Activated CD4-positive, alpha-beta memory T cell treated with anti-CD3 and anti-CD28 coated beads, Interleukin-2, amount 10 ng/mL, durations not matched to agents 7 days and 5 days (primary cell): ENCODE results near the gene P4HA2. TPM values are rescaled to one million over a fixed set of nuclear protein-coding genes. Genes with fewer than 3 reads are reported as not detected.

Experiments
- CTCF ChIA-PET: fragments of 350-600 bp; sonication (Branson Sonifier 250); formaldehyde crosslinking; loops from one replicate; lab custom pipeline; 2021; ENCODE audit warnings: antibody characterized with exemption, inconsistent platforms; lab: Charles Lee
- POLR2A ChIA-PET: fragments of 350-600 bp; sonication (Branson Sonifier 250); formaldehyde crosslinking; loops from one replicate; lab custom pipeline; 2021; ENCODE audit warnings: antibody characterized with exemption; lab: Charles Lee
- DNase-seq: peaks from one replicate; pipeline ENCODE4 v3.0.0-alpha.2; 2020
- H3K27ac Mint-ChIP-seq: one replicate; pipeline ENCODE4 v1.8.0; 2021; ENCODE audit warnings: mild to moderate bottlenecking, mixed read lengths
- H3K27me3 Mint-ChIP-seq: one replicate; pipeline ENCODE4 v1.8.0; 2021; ENCODE audit warnings: mixed read lengths
- H3K36me3 Mint-ChIP-seq: one replicate; pipeline ENCODE4 v1.8.0; 2021; ENCODE audit warnings: low read depth, mixed read lengths
- H3K4me1 Mint-ChIP-seq: one replicate; pipeline ENCODE4 v1.8.0; 2021; ENCODE audit warnings: mixed read lengths
- H3K4me3 Mint-ChIP-seq: one replicate; pipeline ENCODE4 v1.8.0; 2021; ENCODE audit warnings: mild to moderate bottlenecking, mixed read lengths
- H3K9me3 Mint-ChIP-seq: one replicate; pipeline ENCODE4 v1.8.0; 2021; ENCODE audit warnings: mixed read lengths
- total RNA-seq, 2 experiments: library from RNA; stranded (reverse); gene quantifications; one replicate each; pipeline ENCODE4 v1.2.3, GENCODE V29; 2021

The P4HA2 gene
- total RNA-seq, 2 experiments from 2014 or later, result 9.7 to 10.5 TPM

- peaks cover 13% of the 10 kb centered on the region for H3K27me3 Mint-ChIP-seq
- DNase-seq, result peak; percentile 11
- H3K4me1 Mint-ChIP-seq, result peaks cover 10% of the 10 kb centered on the region
- no peak overlapping the region for H3K4me3 Mint-ChIP-seq
- no peaks in the 10 kb centered on the region for H3K36me3 Mint-ChIP-seq
- H3K27ac Mint-ChIP-seq, result no peak overlapping the region
- no peaks in the 10 kb centered on the region for H3K9me3 Mint-ChIP-seq
- POLR2A ChIA-PET, result no interaction called here
- CTCF ChIA-PET, result interaction anchor here (0.7 kb wide), 1 partner anchor 12 kb away, joined by 3 read pairs; no protein-coding TSS in a partner anchor
Observed at GRCh38 chr5:132268769-132269551, 41.3 kb upstream of the P4HA2 start.

GRCh38 chr5:132267931-132268768, 40.5 kb upstream of the P4HA2 start:
- Mint-ChIP-seq H3K4me1 (peaks cover 10% of the 10 kb centered on the region), H3K27ac (no peak overlapping the region), H3K27me3 (peaks cover 8% of the 10 kb centered on the region), H3K9me3 (no peaks in the 10 kb centered on the region), H3K4me3 (no peak overlapping the region), H3K36me3 (no peaks in the 10 kb centered on the region)
- DNase-seq, result peak; percentile 15
- POLR2A ChIA-PET, result no interaction called here
- CTCF ChIA-PET, result interaction anchor here (0.7 kb wide), 1 partner anchor 13 kb away, joined by 3 read pairs; no protein-coding TSS in a partner anchor

GRCh38 chr5:132267166-132267739, 39.6 kb upstream of the P4HA2 start:
- no peak overlapping the region for H3K4me3 Mint-ChIP-seq
- peaks cover 2% of the 10 kb centered on the region for H3K27me3 Mint-ChIP-seq
- peaks cover 4% of the 10 kb centered on the region for H3K4me1 Mint-ChIP-seq
- no peaks in the 10 kb centered on the region for H3K9me3 Mint-ChIP-seq
- ChIA-PET POLR2A (no interaction called here), CTCF (no interaction called here)
- no peaks in the 10 kb centered on the region for H3K36me3 Mint-ChIP-seq
- H3K27ac Mint-ChIP-seq, result no peak overlapping the region
- DNase-seq, result peak; percentile 6

- POLR2A ChIA-PET, result no interaction called here
Observed at GRCh38 chr5:132266836-132267160, 39.1 kb upstream of the P4HA2 start.

GRCh38 chr5:132266031-132266835, 38.6 kb upstream of the P4HA2 start:
- no peaks in the 10 kb centered on the region for H3K9me3 Mint-ChIP-seq
- no peaks in the 10 kb centered on the region for H3K27me3 Mint-ChIP-seq
- no peak overlapping the region for H3K4me3 Mint-ChIP-seq
- H3K27ac Mint-ChIP-seq, result no peak overlapping the region
- CTCF ChIA-PET, result interaction anchor here (1.7 kb wide), 1 partner anchor 29 kb away, joined by 6 read pairs; no protein-coding TSS in a partner anchor
- DNase-seq, result peak; percentile 3
- H3K4me1 Mint-ChIP-seq, result no peaks in the 10 kb centered on the region
- no peaks in the 10 kb centered on the region for H3K36me3 Mint-ChIP-seq
- POLR2A ChIA-PET, result no interaction called here

More at GRCh38 chr5:132266836-132267160, 39.1 kb upstream of the P4HA2 start:
- no peaks in the 10 kb centered on the region for H3K27me3 Mint-ChIP-seq
- no peaks in the 10 kb centered on the region for H3K9me3 Mint-ChIP-seq
- no peak overlapping the region for H3K27ac Mint-ChIP-seq
- peaks cover 2% of the 10 kb centered on the region for H3K4me1 Mint-ChIP-seq
- no peak overlapping the region for H3K4me3 Mint-ChIP-seq
- no peaks in the 10 kb centered on the region for H3K36me3 Mint-ChIP-seq
- CTCF ChIA-PET, result no interaction called here
- DNase-seq, result peak; percentile 11

- Mint-ChIP-seq H3K36me3 (no peaks in the 10 kb centered on the region), H3K27me3 (no peaks in the 10 kb centered on the region), H3K4me1 (peaks cover 1% of the 10 kb centered on the region), H3K9me3 (no peaks in the 10 kb centered on the region), H3K4me3 (no peak overlapping the region), H3K27ac (no peak overlapping the region)
- ChIA-PET POLR2A (no interaction called here), CTCF (interaction anchor here (1.7 kb wide), 1 partner anchor 28 kb away, joined by 6 read pairs; no protein-coding TSS in a partner anchor)
- DNase-seq, result peak; percentile 10
Observed at GRCh38 chr5:132265336-132266030, 37.8 kb upstream of the P4HA2 start.

- Mint-ChIP-seq H3K9me3 (no peaks in the 10 kb centered on the region), H3K27me3 (no peaks in the 10 kb centered on the region), H3K36me3 (no peaks in the 10 kb centered on the region), H3K27ac (no peak overlapping the region), H3K4me1 (peaks cover 5% of the 10 kb centered on the region), H3K4me3 (no peak overlapping the region)
- POLR2A ChIA-PET, result no interaction called here
- peak; percentile 11 for DNase-seq
- CTCF ChIA-PET, result interaction anchor here (1.7 kb wide), 1 partner anchor 27 kb away, joined by 6 read pairs; no protein-coding TSS in a partner anchor
Observed at GRCh38 chr5:132264546-132265335, 37.1 kb upstream of the P4HA2 start.

- no peak for DNase-seq
- H3K4me3 Mint-ChIP-seq, result no peak overlapping the region
- H3K27ac Mint-ChIP-seq, result no peak overlapping the region
- H3K4me1 Mint-ChIP-seq, result peaks cover 5% of the 10 kb centered on the region
- no peaks in the 10 kb centered on the region for H3K27me3 Mint-ChIP-seq
- POLR2A ChIA-PET, result no interaction called here
- H3K9me3 Mint-ChIP-seq, result no peaks in the 10 kb centered on the region
- CTCF ChIA-PET, result interaction anchor here (1.2 kb wide), 1 partner anchor 26 kb away, joined by 4 read pairs; no protein-coding TSS in a partner anchor
- no peaks in the 10 kb centered on the region for H3K36me3 Mint-ChIP-seq
Observed at GRCh38 chr5:132263548-132264261, 36.1 kb upstream of the P4HA2 start.

GRCh38 chr5:132262882-132263547, 35.4 kb upstream of the P4HA2 start:
- CTCF ChIA-PET, result interaction anchor here (1.2 kb wide), 1 partner anchor 25 kb away, joined by 4 read pairs; no protein-coding TSS in a partner anchor
- Mint-ChIP-seq H3K27ac (no peak overlapping the region), H3K9me3 (no peaks in the 10 kb centered on the region), H3K4me3 (no peak overlapping the region), H3K27me3 (peaks cover 3% of the 10 kb centered on the region), H3K36me3 (no peaks in the 10 kb centered on the region), H3K4me1 (peaks cover 5% of the 10 kb centered on the region)
- POLR2A ChIA-PET, result no interaction called here
- no peak for DNase-seq

- no peak overlapping the region for H3K27ac Mint-ChIP-seq
- POLR2A ChIA-PET, result no interaction called here
- CTCF ChIA-PET, result interaction anchor here (1.2 kb wide), 1 partner anchor 24 kb away, joined by 4 read pairs; no protein-coding TSS in a partner anchor
- no peaks in the 10 kb centered on the region for H3K9me3 Mint-ChIP-seq
- H3K27me3 Mint-ChIP-seq, result peaks cover 4% of the 10 kb centered on the region
- H3K36me3 Mint-ChIP-seq, result no peaks in the 10 kb centered on the region
- H3K4me1 Mint-ChIP-seq, result peaks cover 5% of the 10 kb centered on the region
- H3K4me3 Mint-ChIP-seq, result no peak overlapping the region
- no peak for DNase-seq
Observed at GRCh38 chr5:132261881-132262845, 34.5 kb upstream of the P4HA2 start.
